GM21447 (cell line): ENCODE measurements around the gene NFAT5.
"Not testable (repeated sequence)": the region's sequence is repeated elsewhere in the genome, so short reads cannot be mapped to it uniquely, and the experiment has no call there.

Experiments used
- ATAC-seq: cut with Tn5 transposase; IDR thresholded peaks from one replicate; pipeline ENCODE4 v1.9.1; 2021; ENCODE audit not compliant: unreplicated experiment

Gene NFAT5

DNA sequence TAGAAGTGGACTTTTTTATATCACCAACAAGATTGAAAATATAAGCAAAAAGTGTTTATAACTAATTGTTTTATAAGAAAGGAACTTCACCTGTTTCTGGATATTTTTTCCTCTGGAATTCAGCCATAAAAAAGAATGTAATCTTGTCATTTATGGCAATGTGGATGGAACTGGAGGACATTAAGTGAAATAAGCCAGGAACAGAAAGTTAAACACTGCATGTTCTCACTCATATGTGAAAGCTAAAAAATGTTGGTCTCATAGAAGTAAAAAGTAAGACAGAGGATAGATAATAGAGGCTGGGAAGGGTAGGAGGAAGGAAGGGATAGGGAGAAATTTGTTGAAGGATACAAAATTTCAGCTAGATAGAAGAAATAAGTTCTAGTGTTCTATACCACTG is 67.6 kb downstream of the NFAT5 start:
- no peak for ATAC-seq

DNA sequence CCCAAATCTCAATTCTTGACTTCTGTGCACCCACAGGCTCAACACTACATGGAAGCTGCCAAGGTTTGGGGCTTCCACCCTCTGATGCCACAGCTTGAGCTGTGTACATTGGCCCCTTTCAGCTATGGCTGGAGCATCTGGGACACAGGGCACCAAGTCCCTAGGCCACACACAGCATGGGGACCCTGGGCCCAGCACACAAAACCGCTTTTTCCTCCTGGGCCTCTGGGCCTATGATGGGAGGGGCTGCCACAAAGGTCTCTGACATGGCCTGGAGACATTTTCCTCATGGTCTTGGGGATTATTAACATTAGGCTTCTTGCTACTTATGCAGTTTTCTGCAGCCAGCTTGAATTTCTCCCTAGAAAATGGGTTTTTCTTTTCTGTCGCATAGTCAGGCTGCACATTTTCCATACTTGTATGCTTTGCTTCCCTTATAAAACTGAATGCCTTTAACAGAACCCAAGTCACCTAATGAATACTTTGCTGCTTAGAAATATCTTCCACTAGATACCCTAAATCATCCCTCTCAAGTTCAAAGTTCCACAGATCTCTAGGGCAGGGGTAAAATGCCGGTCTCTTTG is 70.9 kb downstream of the NFAT5 start:
- not testable (repeated sequence) for ATAC-seq

DNA sequence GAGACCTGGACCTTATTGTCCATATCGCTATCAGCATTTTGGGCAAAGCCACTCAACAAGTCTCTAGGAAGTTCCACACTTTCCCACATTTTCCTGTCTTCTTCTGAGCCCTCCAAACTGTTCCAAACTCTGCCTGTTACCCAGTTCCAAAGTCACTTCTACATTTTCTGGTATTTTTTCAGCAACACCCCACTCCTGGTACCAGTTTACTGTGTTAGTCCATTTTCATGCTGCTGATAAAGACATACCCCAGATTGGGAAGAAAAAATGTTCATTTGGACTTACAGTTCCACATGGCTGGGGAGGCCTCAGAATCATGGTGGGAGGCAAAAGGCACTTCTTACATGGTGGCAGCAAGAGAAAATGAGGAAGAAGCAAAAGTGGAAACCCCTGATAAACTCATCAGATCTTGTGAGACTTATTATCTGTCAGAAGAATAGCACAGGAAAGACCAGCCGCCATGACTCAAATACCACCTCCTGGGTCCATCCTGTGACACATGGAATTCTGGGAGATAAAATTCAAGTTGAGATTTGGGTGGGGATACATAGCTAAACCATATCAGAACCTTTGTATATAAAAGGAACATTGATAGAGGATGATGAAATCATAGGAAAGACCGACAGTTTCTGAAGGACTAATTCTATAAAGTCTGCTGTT is 71.6 kb downstream of the NFAT5 start:
- not testable (repeated sequence) for ATAC-seq

DNA sequence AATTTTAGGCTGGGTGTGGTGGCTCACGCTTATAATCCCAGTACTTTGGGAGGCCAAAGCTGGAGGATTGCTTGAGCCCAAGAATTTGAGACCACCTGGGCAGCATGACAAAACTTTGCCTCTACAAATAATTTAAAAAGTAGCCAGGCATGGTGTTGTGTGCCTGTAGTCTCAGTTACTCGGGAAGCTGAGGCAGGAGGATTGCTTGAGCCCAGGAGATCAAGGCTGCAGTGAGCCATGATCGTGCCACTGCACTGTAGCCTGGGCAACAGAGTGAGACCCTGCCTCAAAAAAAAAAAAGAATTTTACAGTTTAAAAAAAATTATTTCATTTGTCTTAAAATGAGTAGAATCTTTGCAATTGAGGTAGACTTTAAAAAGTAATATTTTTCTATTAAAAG is 78.2 kb downstream of the NFAT5 start:
- not testable (repeated sequence) for ATAC-seq

DNA sequence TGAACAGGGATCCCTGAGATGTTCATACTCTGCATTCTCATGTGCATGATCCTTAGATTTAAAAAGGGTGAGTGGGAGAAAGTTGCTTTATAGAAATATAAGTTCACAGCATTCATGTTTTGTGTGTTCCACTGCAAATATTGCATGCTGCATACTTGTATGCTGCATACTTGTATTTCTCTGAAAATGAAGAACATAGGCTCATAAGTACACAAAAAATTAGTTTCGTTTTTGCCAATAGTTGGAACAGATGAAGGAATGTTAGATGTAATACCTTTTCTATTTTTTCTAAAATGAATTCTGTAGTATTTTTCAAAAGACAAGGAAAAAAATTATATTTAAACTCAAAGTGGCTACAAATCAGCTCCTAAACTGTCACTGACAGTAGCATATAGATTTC is 79.0 kb downstream of the NFAT5 start:
- ATAC-seq, result no peak

DNA sequence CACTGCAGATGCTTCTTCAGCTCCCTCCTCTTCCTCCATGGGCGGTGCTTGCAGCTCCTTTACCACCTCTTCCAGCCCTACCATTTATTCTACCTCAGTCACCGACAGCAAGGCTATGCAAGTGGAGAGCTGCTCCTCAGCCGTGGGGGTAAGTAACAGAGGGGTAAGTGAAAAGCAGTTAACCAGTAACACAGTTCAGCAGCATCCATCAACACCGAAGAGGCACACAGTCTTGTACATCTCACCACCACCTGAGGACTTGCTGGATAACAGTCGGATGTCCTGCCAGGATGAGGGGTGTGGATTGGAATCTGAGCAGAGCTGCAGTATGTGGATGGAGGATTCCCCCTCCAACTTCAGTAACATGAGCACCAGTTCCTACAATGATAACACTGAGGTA is 81.3 kb downstream of the NFAT5 start:
- ATAC-seq, result no peak

DNA sequence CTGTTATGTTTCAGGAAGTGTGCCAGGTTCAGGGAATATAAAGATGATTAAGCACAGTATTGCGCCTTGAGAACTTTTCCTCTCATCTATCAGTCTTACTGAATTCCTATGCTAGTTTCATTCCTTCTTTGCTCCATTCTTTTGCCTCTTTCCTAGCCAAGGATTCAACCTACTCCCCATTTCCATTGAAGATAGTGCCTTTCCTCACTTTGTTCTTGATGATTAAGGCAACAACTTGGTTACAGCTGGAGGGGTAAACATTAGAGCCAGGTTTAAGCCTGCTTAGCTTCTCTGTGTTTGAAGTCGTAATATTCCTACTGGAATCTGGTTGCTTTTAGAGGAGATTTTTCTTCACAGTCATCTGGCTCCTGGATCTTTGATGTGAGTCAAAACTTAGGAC is 85.5 kb downstream of the NFAT5 start:
- ATAC-seq, result no peak

DNA sequence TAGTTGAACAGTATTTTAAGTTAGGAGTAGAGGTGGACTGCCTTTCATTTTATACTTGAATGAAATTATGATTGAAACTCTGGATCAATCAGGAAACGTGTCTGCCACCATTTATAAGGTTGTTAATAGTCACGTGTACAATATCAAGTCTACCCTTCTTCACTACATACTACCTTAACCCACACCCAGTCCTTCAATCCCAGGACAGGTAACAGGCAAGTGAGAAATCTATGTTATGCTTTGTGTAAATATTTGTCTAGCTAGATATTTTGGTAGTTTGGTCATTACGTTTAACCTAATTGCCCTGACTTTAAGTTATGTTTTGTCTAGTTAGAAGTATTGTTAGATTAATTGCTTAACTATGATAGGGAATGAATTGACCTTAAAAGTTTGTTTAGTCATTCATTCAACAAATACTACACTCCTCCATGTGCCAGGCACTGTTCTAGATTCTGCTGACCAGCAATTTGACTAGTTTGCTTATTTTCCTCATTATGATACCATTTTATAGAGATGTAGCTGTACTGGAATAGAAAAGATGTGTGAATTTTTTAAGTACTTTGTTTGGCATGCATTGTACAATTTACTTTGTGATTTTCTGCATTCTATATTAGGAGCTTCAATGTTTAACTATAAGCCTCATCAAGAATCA is 88.6 kb downstream of the NFAT5 start:
- ATAC-seq, result no peak

DNA sequence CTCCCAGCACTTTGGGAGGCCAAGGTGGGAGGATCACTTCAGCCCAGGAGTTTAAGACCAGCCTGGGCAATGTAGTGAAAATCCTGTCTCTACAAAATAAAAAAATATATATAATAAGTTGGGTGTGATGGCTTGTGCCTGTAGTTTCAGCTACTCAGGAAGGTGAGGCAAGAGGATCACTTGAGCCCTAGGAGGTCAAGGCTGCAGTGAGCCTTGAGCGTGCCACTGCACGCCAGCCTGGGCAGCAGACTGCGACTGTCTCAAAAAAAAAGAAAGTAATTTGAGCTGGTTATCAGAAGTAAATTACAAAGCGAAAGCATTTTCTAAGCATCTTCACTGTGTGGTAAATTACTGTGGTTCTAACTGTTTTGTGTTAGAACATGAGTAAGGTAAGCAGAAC is 94.4 kb downstream of the NFAT5 start:
- no peak for ATAC-seq

DNA sequence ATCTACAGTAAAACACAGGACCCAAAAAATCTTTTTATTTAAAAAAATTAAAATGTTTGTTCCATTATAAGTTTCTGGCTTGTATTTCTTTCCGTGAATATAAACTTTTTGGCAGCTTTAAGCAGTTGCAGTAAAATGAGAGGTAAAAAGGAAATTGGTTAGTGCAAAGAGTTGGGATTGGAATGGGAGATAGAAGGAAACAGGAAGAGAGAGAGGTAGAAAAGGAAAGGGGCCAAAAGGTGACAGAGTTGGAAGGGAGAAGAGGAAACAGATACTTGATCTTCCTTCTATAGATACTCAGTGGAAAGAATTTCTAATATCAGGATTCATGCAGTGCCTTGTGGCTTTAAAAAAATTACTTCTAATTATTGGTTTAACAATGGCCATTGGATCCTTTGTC is 97.1 kb downstream of the NFAT5 start:
- ATAC-seq, result no peak

DNA sequence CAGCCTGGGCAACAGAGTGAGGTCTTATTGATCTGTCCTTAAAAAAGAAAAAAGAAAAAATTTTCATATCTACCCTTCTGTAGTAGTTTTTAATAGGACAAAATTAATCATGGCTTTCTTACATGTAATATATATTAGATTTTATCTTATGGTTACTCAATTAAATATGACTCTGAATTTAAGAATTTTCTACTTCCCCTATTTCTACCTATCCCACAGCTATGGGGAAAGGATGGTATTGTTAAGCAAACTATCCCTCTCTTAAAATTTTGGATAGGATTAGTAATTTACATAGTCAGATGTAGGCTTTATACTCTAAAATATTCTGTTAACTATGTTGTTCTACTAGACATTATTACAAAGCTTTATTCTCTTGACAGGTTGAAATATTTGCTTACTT is 98.1 kb downstream of the NFAT5 start:
- no peak for ATAC-seq

DNA sequence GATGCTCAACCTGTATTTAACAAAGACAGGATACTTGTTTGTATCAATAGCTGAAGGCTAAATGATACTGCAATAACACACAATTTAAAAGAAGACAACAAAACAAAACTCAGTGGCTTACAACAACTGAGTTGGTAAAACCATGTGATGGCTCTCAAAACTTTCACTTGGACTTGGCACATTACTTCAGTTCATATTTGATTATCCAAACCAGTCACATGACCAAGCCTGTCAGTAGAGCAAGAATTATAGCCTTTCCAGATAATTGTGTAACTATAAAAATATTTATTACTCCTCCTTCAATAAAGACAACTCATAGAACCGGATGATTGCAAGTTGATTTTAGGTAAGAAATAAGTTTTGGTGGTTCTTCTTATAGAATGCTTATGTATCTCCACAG is 103.8 kb downstream of the NFAT5 start:
- no peak for ATAC-seq

DNA sequence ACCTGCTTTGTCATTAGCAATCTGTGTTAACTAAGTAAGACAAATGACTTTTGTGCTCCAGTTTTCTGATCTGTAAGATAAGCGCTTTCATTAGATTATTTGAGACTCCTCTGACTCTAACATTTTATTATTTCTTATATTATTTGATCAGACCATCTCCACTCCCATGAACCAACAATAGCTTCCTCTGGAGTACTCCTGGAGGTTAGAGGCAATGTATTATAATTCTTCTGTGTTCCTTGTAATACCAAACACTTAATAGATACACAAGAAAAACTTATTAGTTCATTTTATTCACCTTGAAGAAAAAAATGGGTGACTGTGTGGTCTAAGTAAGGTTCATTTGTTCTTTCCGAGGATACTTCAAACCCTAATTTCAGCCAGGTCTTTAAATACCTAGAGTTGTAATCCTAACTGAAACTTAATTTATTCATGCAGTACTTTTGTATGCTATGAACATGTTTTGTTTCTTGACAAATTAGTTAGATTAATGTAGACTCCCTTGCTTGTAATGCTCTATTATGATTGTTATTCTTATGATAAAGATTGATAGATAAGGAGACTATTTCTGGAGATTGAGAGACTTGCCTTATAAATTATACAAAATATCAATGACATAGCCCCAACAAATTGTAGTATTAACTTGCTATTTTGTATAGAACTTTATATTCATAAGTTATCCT is 106.7 kb downstream of the NFAT5 start:
- ATAC-seq, result no peak

DNA sequence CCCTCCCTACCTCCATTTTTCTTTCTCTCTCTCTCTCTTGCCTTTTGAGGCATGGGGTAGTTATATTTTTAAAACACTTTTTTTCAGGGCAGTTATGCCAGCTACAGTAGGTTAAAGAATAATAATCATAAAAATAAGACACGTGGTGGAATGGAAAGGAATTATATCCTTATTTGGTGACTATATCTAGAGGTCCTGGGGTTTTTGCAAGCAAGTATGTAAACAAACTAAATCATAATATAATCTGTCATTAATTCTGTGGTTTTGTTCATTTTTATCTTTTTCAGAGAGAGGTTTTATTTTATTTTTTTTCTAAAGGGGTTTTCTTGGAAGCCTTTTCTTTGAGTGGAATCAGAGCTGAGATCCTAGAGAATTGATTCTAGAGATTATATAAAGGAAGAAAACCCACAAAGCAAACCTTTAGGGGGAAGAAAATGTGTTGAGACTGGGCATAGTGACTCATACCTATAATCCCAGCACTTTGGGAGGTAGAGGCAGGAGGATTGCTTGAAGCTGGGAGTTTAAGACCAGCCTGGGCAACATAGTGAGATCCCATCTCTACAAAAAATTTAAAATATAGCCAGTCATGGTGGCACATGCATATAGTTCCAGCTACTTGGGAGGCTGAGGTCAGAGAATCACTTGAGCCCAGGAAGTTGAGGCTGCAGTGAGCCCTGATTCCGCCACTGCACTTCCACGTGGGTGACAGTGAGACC is 107.4 kb downstream of the NFAT5 start:
- no peak for ATAC-seq

DNA sequence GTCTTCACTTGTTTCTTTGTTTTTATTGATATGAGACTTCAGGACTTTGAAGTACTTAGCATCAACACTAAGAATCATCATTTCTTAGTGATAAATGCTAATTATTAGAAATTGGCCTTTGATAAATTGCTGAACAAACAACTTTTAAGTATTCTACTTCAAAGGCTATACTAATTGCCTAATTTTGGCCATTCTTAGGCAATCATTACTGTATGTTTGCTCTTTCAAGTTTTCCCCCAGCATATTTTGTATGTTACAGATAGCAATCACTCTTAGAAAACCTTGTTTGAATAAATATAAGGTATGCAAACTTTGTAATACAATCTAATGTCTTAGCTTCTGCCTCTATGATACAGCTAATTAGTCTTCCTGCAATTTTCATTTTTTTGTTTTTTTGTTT is 114.6 kb downstream of the NFAT5 start:
- no peak for ATAC-seq

DNA sequence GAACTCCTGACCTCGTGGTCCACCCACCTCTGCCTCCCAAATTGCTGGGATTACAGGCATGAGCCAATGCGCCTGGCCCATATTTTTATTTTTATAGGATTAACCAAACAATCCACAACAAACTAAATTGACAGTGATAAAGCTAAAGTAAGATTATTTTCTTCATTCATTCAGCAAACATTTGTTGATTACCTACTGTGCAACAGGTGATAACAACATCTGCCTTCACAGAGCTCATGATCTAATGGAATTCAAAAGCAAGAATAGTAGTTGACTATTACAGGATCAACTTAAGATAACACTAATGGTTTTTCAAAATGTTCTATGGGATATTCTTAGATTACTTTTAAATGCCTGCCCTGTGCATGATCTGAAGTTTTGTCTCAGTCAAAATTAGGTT is 122.8 kb downstream of the NFAT5 start:
- ATAC-seq, result no peak

DNA sequence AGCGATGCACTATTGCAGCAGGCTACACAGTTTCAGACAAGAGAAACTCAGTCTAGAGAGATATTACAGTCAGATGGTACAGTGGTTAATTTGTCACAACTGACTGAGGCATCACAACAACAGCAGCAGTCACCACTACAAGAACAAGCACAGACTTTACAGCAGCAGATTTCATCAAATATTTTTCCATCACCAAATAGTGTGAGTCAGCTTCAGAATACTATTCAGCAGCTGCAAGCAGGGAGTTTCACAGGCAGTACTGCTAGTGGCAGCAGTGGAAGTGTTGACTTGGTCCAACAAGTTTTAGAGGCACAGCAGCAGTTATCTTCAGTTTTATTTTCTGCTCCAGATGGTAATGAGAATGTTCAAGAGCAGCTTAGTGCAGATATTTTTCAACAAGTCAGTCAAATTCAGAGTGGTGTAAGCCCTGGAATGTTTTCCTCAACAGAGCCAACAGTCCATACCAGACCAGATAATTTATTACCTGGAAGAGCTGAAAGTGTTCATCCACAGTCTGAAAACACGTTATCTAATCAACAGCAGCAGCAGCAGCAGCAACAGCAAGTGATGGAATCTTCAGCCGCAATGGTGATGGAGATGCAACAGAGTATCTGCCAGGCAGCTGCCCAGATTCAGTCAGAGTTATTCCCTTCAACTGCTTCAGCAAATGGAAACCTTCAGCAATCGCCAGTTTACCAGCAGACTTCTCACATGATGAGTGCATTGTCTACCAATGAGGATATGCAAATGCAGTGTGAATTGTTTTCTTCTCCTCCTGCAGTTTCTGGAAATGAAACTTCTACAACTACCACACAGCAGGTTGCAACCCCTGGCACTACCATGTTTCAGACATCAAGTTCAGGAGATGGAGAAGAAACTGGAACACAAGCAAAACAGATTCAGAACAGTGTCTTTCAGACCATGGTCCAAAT is 126.5 kb downstream of the NFAT5 start:
- no peak for ATAC-seq

DNA sequence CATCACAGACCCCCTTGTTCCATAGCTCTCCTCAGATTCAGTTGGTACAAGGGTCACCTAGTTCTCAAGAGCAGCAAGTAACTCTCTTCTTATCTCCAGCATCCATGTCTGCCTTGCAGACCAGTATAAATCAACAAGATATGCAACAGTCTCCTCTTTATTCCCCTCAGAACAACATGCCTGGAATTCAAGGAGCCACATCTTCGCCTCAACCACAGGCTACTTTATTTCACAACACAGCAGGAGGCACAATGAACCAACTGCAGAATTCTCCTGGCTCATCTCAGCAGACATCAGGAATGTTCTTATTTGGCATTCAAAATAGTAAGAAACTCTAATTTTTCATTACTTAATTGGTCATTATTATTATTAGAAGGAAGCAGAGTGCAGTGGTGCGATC is 128.2 kb downstream of the NFAT5 start:
- ATAC-seq, result no peak

DNA sequence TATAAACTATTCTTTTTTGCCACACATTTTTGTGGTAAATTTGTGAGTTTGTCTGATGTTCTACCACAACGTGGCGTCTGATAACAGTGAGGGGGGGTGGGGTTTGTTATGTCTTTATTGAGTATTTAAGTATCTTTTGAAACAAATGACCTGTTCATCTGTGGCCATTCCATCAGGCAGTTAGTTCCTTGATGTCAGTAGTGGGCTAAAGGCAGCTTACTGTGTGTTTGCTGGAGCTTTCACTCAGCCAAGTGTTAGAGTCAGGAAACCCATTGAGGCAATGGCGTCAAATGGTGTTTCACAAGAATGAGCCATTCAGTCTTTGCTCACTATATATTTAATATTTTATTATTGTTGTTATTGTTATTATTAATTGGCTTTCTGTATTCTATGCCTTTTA is 132.6 kb downstream of the NFAT5 start:
- ATAC-seq, result no peak

DNA sequence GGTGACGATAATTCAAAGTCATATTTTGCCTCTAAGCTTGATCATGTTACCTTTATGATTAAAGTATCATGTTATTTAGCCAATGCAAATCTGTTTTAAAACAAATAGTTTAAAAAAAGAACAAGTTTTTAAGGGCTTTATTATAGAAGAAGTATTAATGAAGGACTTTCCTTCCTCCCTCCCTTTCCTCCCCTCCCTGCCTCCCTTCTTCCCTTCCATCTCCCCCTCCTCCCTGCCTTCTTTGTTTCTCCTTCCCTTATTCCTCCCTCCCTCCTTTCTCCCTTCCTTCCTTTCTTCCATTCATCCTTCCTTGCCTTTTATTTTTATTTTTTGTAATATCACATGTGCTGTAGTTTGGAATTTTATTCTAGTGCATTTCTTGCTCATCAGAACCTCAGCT is 134.1 kb downstream of the NFAT5 start:
- no peak for ATAC-seq
